A673 (cell line): ENCODE results near the gene MYO1E. TPM values are rescaled to one million over a fixed set of nuclear protein-coding genes. Genes with fewer than 3 reads are reported as not detected.

Source experiments
- BruUV-seq: library from RNA; stranded (reverse); fragments of 400-500 nt; replicated peaks from 2 replicates; lab custom pipeline; 2021; lab: Mats Ljungman, UMichigan
- CTCF ChIA-PET: fragments of 300-600 bp; sonication (Branson Sonifier 250); formaldehyde crosslinking; loops from one replicate; lab custom pipeline; 2022; ENCODE audit warnings: antibody characterized with exemption; lab: Charles Lee
- POLR2A ChIA-PET: fragments of 300-600 bp; sonication (Branson Sonifier 250); formaldehyde crosslinking; loops from one replicate; lab custom pipeline; 2022; ENCODE audit warnings: antibody characterized with exemption; ENCODE audit not compliant: low non-redundant PET; lab: Charles Lee
- DNase-seq: peaks from one replicate; pipeline ENCODE4 v3.0.0-alpha.2; 2015; ENCODE audit warnings: low spot score
- H3K27ac ChIP-seq: fragments of 200-600 bp; sonication (generic); 2 replicates; pipeline ENCODE4 v1.5.1; 2016; ENCODE audit warnings: mixed run types, low read depth, mild to moderate bottlenecking, mixed read lengths, antibody characterized with exemption, low read length; ENCODE audit not compliant: poor library complexity, severe bottlenecking
- H3K27me3 ChIP-seq: fragments of 200-600 bp; sonication (generic); replicated peaks from 2 replicates; pipeline ENCODE4 v1.6.1; 2017; ENCODE audit warnings: mixed run types, low read depth, mild to moderate bottlenecking, mixed read lengths, antibody characterized with exemption, low read length; ENCODE audit not compliant: insufficient read depth, poor library complexity
- H3K36me3 ChIP-seq: fragments of 200-600 bp; sonication (generic); 2 replicates; pipeline ENCODE4 v1.6.1; 2016; ENCODE audit warnings: mixed run types, mild to moderate bottlenecking, mixed read lengths, antibody characterized with exemption, low read length; ENCODE audit not compliant: insufficient read depth, poor library complexity, severe bottlenecking
- H3K4me1 ChIP-seq: fragments of 200-600 bp; sonication (generic); 2 replicates; pipeline ENCODE4 v1.6.1; 2017; ENCODE audit warnings: mixed run types, mild to moderate bottlenecking, mixed read lengths, antibody characterized with exemption, low read length; ENCODE audit not compliant: insufficient read depth, poor library complexity, severe bottlenecking
- H3K4me3 ChIP-seq: fragments of 200-600 bp; sonication (generic); 2 replicates; pipeline ENCODE4 v1.5.1; 2016; ENCODE audit warnings: low read depth, mixed run types, mild to moderate bottlenecking, mixed read lengths, low read length; ENCODE audit not compliant: poor library complexity, severe bottlenecking
- H3K9me3 ChIP-seq: fragments of 200-600 bp; sonication (generic); 2 replicates; pipeline ENCODE4 v1.6.1; 2016; ENCODE audit warnings: mixed run types, low read depth, mild to moderate bottlenecking, mixed read lengths, antibody characterized with exemption, low read length; ENCODE audit not compliant: poor library complexity, severe bottlenecking
- EZH2 ChIP-seq: fragments of 200-600 bp; sonication (generic); IDR thresholded peaks from 2 replicates; pipeline ENCODE4 v1.6.1; 2017; ENCODE audit warnings: borderline replicate concordance, low read depth, mild to moderate bottlenecking, mixed read lengths, antibody characterized with exemption, low read length; ENCODE audit not compliant: poor library complexity, severe bottlenecking
- intact Hi-C: fragments of 100-400 bp; cut with micrococcal nuclease; formaldehyde crosslinking; loops from one replicate; pipeline ENCODE4 v1.10.0; 2022; ENCODE audit not compliant: unreplicated experiment
- total RNA-seq: library from RNA; stranded (reverse); gene quantifications from 2 replicates; pipeline ENCODE4 v1.2.3, GENCODE V29; 2021
- TF ChIP-seq, protein P1 (sequence below): fragments of 300-800, 200-600 bp; sonication (generic); conservative IDR thresholded peaks from 2 replicates; pipeline ENCODE4 v1.5.1; 2017; ENCODE audit warnings: low read depth, mild to moderate bottlenecking, antibody characterized with exemption, low read length, moderate library complexity, mixed read lengths

MYO1E gene
- total RNA-seq, 1 experiment from 2014 or later: 7.9 TPM

DNA sequence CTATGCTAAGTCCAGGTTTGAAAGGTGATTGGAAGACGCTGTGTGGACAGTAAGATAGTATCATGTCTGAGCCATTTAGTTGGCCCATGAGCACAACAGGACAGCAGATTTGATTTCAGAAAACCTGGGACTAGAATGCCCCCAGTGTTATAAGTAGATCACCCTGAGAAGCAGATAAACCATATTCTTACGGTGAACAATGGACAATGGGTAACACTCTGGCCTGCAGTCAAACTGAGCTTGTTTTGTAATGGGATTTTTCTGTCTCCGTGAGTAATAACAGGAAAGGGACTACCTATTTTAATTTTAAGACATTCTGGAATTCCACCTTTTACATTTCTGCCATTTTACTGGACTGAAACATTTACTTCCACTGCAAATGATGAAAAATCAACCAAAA is 94.6 kb downstream of the MYO1E start:
- H3K4me1 ChIP-seq: no peaks in the 10 kb centered on the region
- intact Hi-C loops: no loop called here
- no peak for DNase-seq
- H3K36me3 ChIP-seq: no peaks in the 10 kb centered on the region
- ChIA-PET CTCF (no interaction called here), POLR2A (no interaction called here)
- H3K27me3 ChIP-seq: no peaks in the 10 kb centered on the region
- BruUV-seq: no TSS peak
- H3K27ac ChIP-seq: no peak overlapping the region
- H3K4me3 ChIP-seq: no peak overlapping the region
- H3K9me3 ChIP-seq: no peaks in the 10 kb centered on the region
- TF ChIP-seq, protein P1, sequence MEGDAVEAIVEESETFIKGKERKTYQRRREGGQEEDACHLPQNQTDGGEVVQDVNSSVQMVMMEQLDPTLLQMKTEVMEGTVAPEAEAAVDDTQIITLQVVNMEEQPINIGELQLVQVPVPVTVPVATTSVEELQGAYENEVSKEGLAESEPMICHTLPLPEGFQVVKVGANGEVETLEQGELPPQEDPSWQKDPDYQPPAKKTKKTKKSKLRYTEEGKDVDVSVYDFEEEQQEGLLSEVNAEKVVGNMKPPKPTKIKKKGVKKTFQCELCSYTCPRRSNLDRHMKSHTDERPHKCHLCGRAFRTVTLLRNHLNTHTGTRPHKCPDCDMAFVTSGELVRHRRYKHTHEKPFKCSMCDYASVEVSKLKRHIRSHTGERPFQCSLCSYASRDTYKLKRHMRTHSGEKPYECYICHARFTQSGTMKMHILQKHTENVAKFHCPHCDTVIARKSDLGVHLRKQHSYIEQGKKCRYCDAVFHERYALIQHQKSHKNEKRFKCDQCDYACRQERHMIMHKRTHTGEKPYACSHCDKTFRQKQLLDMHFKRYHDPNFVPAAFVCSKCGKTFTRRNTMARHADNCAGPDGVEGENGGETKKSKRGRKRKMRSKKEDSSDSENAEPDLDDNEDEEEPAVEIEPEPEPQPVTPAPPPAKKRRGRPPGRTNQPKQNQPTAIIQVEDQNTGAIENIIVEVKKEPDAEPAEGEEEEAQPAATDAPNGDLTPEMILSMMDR: no peak
- no peak for TF ChIP-seq EZH2

DNA sequence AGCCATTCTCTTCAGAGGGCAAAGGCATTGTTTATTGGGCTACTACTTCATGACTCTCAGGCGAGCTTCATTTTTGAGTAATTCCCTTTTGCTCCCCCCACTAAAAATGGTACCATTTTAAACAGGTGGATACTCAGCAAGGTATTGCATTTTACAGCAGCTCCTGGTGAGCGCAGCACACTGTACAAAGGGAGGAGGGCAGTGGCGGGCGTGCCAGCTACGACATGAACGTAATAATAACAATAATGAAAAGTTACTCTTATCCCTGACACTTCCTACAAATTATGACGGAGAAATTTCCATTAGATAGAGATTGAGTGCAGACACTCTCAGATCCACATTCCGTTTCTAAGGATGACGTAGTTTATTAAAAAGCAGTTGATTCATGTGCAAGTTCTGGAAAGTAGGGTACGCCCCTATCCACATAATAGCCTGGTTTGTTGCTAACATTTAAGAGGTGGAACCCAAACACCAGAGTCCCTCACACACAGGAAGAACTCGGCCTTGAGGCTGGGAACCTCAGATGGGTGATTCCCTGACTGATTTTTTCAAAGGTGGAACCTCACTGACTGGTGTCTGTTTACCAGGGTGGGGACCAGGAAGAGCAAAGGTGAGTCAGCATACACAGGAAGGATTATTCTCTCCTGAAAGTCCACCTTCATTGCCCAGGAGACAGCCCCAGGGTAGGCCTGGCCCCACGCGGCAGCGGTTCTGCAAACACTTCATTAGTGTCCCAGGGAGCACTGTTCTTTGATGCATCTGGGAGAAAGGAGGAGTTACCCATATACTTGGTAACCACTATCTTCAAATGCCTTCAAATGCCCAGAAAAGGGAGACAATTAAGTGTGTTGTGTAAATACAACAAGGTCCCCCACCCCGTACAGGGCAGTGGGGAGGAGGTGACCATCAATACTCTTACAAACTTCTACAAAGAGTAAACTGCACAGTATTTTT is 96.2 kb downstream of the MYO1E start:
- no peak for TF ChIP-seq EZH2
- TF ChIP-seq, protein P1: no peak

DNA sequence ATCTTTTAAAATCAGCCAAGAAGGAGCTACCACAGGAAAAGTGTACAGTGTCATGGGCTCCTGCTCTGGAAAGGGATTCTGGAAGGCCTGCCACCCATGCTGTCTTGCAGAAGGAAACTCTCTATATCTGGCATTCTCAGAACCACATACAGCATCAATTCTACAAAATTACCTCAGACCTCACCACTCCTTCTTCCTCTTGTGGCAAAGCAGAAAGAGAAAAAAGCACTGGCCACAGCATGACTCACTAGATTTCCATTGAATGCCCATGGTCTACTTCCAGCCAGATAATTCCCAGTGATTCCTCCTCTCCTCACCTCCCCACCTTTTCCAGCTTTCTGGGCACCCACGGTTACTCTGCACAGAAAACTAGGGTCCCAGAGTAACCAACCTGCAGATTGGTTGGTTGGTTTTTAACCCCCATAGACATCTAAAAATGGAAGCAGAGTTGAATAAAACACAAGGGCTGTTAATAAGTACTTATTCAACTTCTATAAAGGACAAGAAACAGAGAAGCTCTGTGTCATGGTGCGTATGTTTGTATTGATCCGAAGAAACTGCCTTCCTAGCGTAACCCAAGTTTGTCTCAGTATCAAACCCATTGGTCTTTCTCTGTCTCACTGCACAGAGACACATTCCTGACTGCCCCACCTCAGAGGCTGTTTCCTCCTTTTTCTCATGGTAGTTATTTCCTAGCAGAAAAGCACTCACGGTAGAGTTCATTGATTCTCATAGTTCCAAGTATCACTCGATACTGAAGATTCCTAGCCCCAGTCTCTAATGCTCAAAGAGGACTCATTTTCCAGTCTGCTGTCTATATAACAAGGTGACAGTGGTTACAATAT is 98.3 kb downstream of the MYO1E start:
- H3K9me3 ChIP-seq: no peaks in the 10 kb centered on the region
- no peaks in the 10 kb centered on the region for H3K36me3 ChIP-seq
- intact Hi-C loops: no loop called here
- CTCF ChIA-PET: no interaction called here
- no peak for DNase-seq
- TF ChIP-seq, protein P1: no peak
- no peak for TF ChIP-seq EZH2
- BruUV-seq: no TSS peak
- H3K27ac ChIP-seq: no peak overlapping the region
- POLR2A ChIA-PET: no interaction called here
- H3K4me3 ChIP-seq: no peak overlapping the region
- no peaks in the 10 kb centered on the region for H3K4me1 ChIP-seq
- H3K27me3 ChIP-seq: no peaks in the 10 kb centered on the region

More for the DNA sequence above, 96.2 kb downstream of the MYO1E start:
- intact Hi-C loops: no loop called here
- no peak for DNase-seq
- ChIA-PET POLR2A (no interaction called here), CTCF (no interaction called here)
- Histone ChIP-seq H3K4me1 (no peaks in the 10 kb centered on the region), H3K4me3 (no peak overlapping the region), H3K36me3 (no peaks in the 10 kb centered on the region), H3K27me3 (no peaks in the 10 kb centered on the region), H3K9me3 (no peaks in the 10 kb centered on the region), H3K27ac (no peak overlapping the region)
- no TSS peak for BruUV-seq
